GM12878 (cell line): ENCODE measurements around the gene EGR1. TPM values are rescaled to one million over a fixed set of nuclear protein-coding genes. Genes with fewer than 3 reads are reported as not detected.

ENCODE experiments used
- BMI1 ChIP-seq: fragments of 450-650 bp; IDR thresholded peaks from 2 replicates; pipeline ENCODE4 v1.6.1; 2016; ENCODE audit warnings: mild to moderate bottlenecking, moderate library complexity, borderline replicate concordance
- CREB1 ChIP-seq: IDR thresholded peaks from 2 replicates; pipeline ENCODE4 v1.6.1; 2012; ENCODE audit warnings: low read depth, mild to moderate bottlenecking, inconsistent platforms
- DPF2 ChIP-seq: fragments of 450-650 bp; IDR thresholded peaks from 2 replicates; pipeline ENCODE4 v1.6.1; 2017; ENCODE audit warnings: mild to moderate bottlenecking
- GATAD2B ChIP-seq: fragments of 450-650 bp; conservative IDR thresholded peaks from 2 replicates; pipeline ENCODE4 v1.6.1; 2017; ENCODE audit warnings: low read depth, mild to moderate bottlenecking, moderate library complexity
- HDAC2 ChIP-seq: fragments of 200-600 bp; sonication (generic); IDR thresholded peaks from 2 replicates; pipeline ENCODE4 v1.6.1; 2017
- HSF1 ChIP-seq: fragments of 150-350 bp; IDR thresholded peaks from 2 replicates; pipeline ENCODE4 v1.6.1; 2014; ENCODE audit warnings: mild to moderate bottlenecking, low read depth, low read length
- IKZF1 ChIP-seq: fragments of 450-650 bp; conservative IDR thresholded peaks from 2 replicates; pipeline ENCODE4 v1.6.1; 2017; ENCODE audit warnings: antibody characterized with exemption, mild to moderate bottlenecking
- IKZF2 ChIP-seq, 2 experiments: fragments of 450-650 bp; IDR thresholded peaks; 2 replicates each; pipeline ENCODE4 v1.6.1; 2017; ENCODE audit warnings: mild to moderate bottlenecking in 2 of 2, moderate library complexity in 2 of 2
- MEF2A ChIP-seq: IDR thresholded peaks from 2 replicates; pipeline ENCODE4 v1.6.1; 2011; ENCODE audit warnings: low read depth, mild to moderate bottlenecking, low read length, moderate library complexity; ENCODE audit not compliant: insufficient read depth
- NBN ChIP-seq: fragments of 450-650 bp; IDR thresholded peaks from 2 replicates; pipeline ENCODE4 v1.6.1; 2016
- NFXL1 ChIP-seq: fragments of 450-650 bp; IDR thresholded peaks from 2 replicates; pipeline ENCODE4 v1.6.1; 2017; ENCODE audit warnings: antibody characterized with exemption, mild to moderate bottlenecking, borderline replicate concordance
- NR2C1 ChIP-seq: fragments of 450-650 bp; IDR thresholded peaks from 2 replicates; pipeline ENCODE4 v1.6.1; 2017; ENCODE audit warnings: antibody characterized with exemption, mild to moderate bottlenecking, moderate library complexity
- NR2C2 ChIP-seq: IDR thresholded peaks from 2 replicates; pipeline ENCODE4 v1.6.1; 2011; ENCODE audit warnings: borderline replicate concordance, low read depth; ENCODE audit not compliant: control insufficient read depth, insufficient read length
- PAX5 ChIP-seq: IDR thresholded peaks from 2 replicates; pipeline ENCODE4 v1.6.1; 2011; ENCODE audit warnings: low read depth, low read length, borderline replicate concordance
- PML ChIP-seq: IDR thresholded peaks from 2 replicates; pipeline ENCODE4 v1.6.1; 2012; ENCODE audit warnings: low read length, inconsistent platforms
- POLR2A ChIP-seq: IDR thresholded peaks from 2 replicates; pipeline ENCODE4 v1.6.1; 2011; ENCODE audit warnings: low read depth, mild to moderate bottlenecking, low read length
- SPI1 ChIP-seq: IDR thresholded peaks from 2 replicates; pipeline ENCODE4 v1.6.1; 2011; ENCODE audit warnings: low read depth, mild to moderate bottlenecking, low read length, moderate library complexity, borderline replicate concordance; ENCODE audit not compliant: insufficient read depth
- SRF ChIP-seq, 2 experiments: IDR thresholded peaks; 2 replicates each; pipeline ENCODE4 v1.6.1; 2011; ENCODE audit warnings: low read depth in 2 of 2, low read length in 2 of 2, mild to moderate bottlenecking in 1 of 2, moderate library complexity in 1 of 2
- TCF12 ChIP-seq: IDR thresholded peaks from 2 replicates; pipeline ENCODE4 v1.6.1; 2011; ENCODE audit warnings: low read depth, mild to moderate bottlenecking, low read length
- TCF3 ChIP-seq: IDR thresholded peaks from 2 replicates; pipeline ENCODE4 v1.6.1; 2012; ENCODE audit warnings: low read depth, mild to moderate bottlenecking, low read length, borderline replicate concordance; ENCODE audit not compliant: insufficient read depth
- ZBED1 ChIP-seq: IDR thresholded peaks from 2 replicates; pipeline ENCODE4 v1.6.1; 2016; ENCODE audit warnings: borderline replicate concordance
- ZNF24 ChIP-seq: fragments of 450-650 bp; IDR thresholded peaks from 2 replicates; pipeline ENCODE4 v1.6.1; 2017; ENCODE audit warnings: antibody characterized with exemption, mild to moderate bottlenecking
- ZZZ3 ChIP-seq: IDR thresholded peaks from 2 replicates; pipeline ENCODE4 v1.6.1; 2011; ENCODE audit warnings: low read depth; ENCODE audit not compliant: control insufficient read depth, insufficient read length
- polyA plus RNA-seq, 11 experiments: library from polyadenylated mRNA; depleted of rRNA in 4 of 11; unstranded in 6 of 11; stranded (reverse) in 5 of 11; fragments of >200 nt; fragmentation: Nextera tagmentation in 4 of 11; fragmentation: Illumina TruSeq in 1 of 11; extraction: Ambion mirVana in 4 of 11; extraction: Trizol in 1 of 11; gene quantifications; 1 replicate in 1 of 11; 2 replicates in 10 of 11; pipeline versions ENCODE4 v1.2.1 to v1.2.3, GENCODE V29; 2011 to 2016; ENCODE audit warnings: inconsistent platforms in 2 of 11, missing spikeins in 2 of 11, low read depth in 1 of 11
- total RNA-seq, 4 experiments: library from RNA; depleted of rRNA in 3 of 4; stranded (reverse); fragments of >200 nt in 3 of 4; fragmentation: Illumina TruSeq in 1 of 4; extraction: Trizol in 1 of 4; gene quantifications; 2 replicates each; pipeline versions ENCODE4 v1.2.1 to v1.2.3, GENCODE V29; 2013 to 2021
- TF ChIP-seq, protein P1 (sequence below): fragments of 450-650 bp; IDR thresholded peaks from 2 replicates; pipeline ENCODE4 v1.6.1; 2017; ENCODE audit warnings: mild to moderate bottlenecking
- TF ChIP-seq, protein P2 (sequence below): fragments of 450-650 bp; IDR thresholded peaks from 2 replicates; pipeline ENCODE4 v1.6.1; 2016; ENCODE audit warnings: mild to moderate bottlenecking, moderate library complexity, borderline replicate concordance

The EGR1 gene
- total and polyA plus RNA-seq, 10 of the 15 experiments (the other 5 are each of a cell fraction or from before 2014, with no cell fraction given), result 0.89 to 7.3 (median 2.5) TPM

- no peak for TF ChIP-seq ZZZ3
- TF ChIP-seq HSF1, result no peak
- no peak for TF ChIP-seq HDAC2
- no peak for TF ChIP-seq PML
- TF ChIP-seq PAX5, result no peak
- TF ChIP-seq, protein P1, sequence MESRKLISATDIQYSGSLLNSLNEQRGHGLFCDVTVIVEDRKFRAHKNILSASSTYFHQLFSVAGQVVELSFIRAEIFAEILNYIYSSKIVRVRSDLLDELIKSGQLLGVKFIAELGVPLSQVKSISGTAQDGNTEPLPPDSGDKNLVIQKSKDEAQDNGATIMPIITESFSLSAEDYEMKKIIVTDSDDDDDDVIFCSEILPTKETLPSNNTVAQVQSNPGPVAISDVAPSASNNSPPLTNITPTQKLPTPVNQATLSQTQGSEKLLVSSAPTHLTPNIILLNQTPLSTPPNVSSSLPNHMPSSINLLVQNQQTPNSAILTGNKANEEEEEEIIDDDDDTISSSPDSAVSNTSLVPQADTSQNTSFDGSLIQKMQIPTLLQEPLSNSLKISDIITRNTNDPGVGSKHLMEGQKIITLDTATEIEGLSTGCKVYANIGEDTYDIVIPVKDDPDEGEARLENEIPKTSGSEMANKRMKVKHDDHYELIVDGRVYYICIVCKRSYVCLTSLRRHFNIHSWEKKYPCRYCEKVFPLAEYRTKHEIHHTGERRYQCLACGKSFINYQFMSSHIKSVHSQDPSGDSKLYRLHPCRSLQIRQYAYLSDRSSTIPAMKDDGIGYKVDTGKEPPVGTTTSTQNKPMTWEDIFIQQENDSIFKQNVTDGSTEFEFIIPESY, result peak; percentile 24; the same call in 1 of the 2 replicates
- TF ChIP-seq IKZF2 (IDR thresholded peaks at IDR 0.05), result no peak
- no peak for TF ChIP-seq CREB1
- 0 out of 2 replicates have a peak, but pooled peaks have one; percentile 30 for TF ChIP-seq SPI1
- TF ChIP-seq BMI1, result no peak
- TF ChIP-seq ZNF24, result no peak
- no peak for TF ChIP-seq NFXL1
- TF ChIP-seq POLR2A, result no peak
- TF ChIP-seq TCF12, result peak; percentile 46; the same call in 1 of the 2 replicates
- no peak for TF ChIP-seq ZBED1
- no peak for TF ChIP-seq TCF3
- TF ChIP-seq DPF2, result peak; percentile 66; the same call in 1 of the 2 replicates
- peak; percentile 49; the same call in 1 of the 2 replicates for TF ChIP-seq IKZF1
- TF ChIP-seq SRF (IDR thresholded peaks at IDR 0.05; ENCODE audit: low read depth in 2 of 2, low read length in 2 of 2), result peak; percentile 99 to 100
- TF ChIP-seq NR2C1, result peak; percentile 14; the same call in 1 of the 2 replicates
- TF ChIP-seq NR2C2, result no peak
- TF ChIP-seq MEF2A, result no peak
- TF ChIP-seq NBN, result no peak
- TF ChIP-seq, protein P2, sequence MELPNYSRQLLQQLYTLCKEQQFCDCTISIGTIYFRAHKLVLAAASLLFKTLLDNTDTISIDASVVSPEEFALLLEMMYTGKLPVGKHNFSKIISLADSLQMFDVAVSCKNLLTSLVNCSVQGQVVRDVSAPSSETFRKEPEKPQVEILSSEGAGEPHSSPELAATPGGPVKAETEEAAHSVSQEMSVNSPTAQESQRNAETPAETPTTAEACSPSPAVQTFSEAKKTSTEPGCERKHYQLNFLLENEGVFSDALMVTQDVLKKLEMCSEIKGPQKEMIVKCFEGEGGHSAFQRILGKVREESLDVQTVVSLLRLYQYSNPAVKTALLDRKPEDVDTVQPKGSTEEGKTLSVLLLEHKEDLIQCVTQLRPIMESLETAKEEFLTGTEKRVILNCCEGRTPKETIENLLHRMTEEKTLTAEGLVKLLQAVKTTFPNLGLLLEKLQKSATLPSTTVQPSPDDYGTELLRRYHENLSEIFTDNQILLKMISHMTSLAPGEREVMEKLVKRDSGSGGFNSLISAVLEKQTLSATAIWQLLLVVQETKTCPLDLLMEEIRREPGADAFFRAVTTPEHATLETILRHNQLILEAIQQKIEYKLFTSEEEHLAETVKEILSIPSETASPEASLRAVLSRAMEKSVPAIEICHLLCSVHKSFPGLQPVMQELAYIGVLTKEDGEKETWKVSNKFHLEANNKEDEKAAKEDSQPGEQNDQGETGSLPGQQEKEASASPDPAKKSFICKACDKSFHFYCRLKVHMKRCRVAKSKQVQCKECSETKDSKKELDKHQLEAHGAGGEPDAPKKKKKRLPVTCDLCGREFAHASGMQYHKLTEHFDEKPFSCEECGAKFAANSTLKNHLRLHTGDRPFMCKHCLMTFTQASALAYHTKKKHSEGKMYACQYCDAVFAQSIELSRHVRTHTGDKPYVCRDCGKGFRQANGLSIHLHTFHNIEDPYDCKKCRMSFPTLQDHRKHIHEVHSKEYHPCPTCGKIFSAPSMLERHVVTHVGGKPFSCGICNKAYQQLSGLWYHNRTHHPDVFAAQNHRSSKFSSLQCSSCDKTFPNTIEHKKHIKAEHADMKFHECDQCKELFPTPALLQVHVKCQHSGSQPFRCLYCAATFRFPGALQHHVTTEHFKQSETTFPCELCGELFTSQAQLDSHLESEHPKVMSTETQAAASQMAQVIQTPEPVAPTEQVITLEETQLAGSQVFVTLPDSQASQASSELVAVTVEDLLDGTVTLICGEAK, result no peak
- TF ChIP-seq GATAD2B, result peak; percentile 81
Measured at GRCh38 chr5:138491669-138492559, 26.6 kb downstream of the EGR1 start (continued).
